Esophagus muscularis mucosa (tissue), 3 donors: ENCODE data around the gene MLKL.

Experiments used
- CTCF ChIP-seq, 3 experiments: fragments of 200-600 bp in 2 of 3; fragments of 450-650 bp in 1 of 3; sonication (generic) in 2 of 3; IDR thresholded peaks; one replicate each; pipeline ENCODE4 v1.5.1; 2017 to 2019; ENCODE audit warnings: antibody characterized with exemption in 3 of 3, mild to moderate bottlenecking in 2 of 3, moderate library complexity in 1 of 3
- POLR2A ChIP-seq: fragments of 450-650 bp; IDR thresholded peaks from one replicate; pipeline ENCODE4 v1.6.1; 2017; ENCODE audit warnings: antibody characterized with exemption, moderate library complexity, mild to moderate bottlenecking, low read depth
- POLR2AphosphoS5 ChIP-seq, 2 donors: sonication (generic); formaldehyde crosslinking; IDR thresholded peaks; one replicate each; pipeline ENCODE4 v1.6.1; 2017; ENCODE audit warnings: antibody characterized with exemption in 2 of 2

GRCh38 chr16:74682556-74682955 lies 18.1 kb downstream of the MLKL start:
- TF ChIP-seq CTCF (IDR thresholded peaks at IDR 0.05) (no peak), POLR2A (no peak), POLR2AphosphoS5 (IDR thresholded peaks at IDR 0.05) (no peak)
